ENCODE measurements around the gene KRT17.
A peak's percentile ranks its signal among the peaks of the same experiment; 100 is the strongest.
"Not testable (repeated sequence)": the region's sequence is repeated elsewhere in the genome, so short reads cannot be mapped to it uniquely, and the experiment has no call there.

KRT17 gene

DNA sequence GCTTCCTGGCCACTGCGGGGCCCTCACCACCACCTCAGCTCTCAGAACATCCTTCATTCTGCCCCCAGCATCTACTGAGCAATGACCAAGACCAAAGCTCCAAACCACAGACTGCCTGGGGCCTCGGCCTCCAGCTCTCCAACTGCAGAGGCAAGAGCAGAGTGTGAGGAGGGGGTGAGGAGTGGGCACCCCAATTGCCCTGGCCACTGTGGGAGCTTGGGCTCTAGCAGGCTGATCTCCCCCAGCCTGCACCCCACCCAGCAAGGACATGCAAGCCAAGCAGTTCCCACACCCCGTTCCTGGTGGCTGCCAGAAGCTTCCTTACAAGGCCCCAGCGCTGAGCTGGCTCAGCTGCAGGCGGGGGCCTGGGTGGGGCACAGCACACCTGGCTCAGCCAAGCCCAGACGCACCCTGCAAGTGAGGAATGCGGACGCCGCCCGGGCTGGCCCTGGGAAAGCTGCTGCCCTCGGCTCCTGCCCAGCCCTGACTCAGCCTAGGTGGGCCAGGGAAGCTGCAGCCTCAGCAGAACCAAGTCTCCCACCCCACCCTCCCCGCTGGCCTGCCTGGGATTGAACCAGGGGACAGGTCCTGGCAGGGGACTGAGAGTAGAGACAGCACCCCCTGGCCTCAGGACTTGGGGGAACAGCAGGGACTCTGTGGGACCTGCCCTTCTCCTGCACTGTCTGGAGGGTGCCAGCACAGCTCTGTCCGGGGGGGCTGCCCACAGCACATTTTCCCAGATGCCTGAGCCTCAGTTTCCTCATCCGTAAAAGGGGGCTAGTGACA, 29.7 kb upstream of the KRT17 start:
- DNase-seq: no peak

DNA sequence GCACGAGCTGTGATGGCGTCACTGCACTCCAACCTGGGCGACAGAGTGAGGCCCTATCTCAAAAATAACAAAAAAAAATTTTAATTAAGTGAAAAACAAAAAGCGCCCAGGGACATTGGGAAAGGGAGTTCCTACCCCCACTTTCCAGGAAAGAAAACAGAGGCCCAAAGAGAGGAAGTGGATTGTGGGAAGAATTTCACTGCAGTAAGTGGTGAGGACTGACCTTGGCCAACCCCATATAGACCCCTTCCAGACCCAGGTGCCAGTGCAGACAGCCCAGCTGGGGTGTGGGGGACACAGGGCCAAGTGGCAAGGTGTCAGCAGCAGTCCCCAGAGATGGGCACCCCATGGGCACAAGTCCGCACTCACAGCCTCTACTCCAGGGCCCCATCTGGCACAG, 29.0 kb upstream of the KRT17 start:
- no peak for DNase-seq

DNA sequence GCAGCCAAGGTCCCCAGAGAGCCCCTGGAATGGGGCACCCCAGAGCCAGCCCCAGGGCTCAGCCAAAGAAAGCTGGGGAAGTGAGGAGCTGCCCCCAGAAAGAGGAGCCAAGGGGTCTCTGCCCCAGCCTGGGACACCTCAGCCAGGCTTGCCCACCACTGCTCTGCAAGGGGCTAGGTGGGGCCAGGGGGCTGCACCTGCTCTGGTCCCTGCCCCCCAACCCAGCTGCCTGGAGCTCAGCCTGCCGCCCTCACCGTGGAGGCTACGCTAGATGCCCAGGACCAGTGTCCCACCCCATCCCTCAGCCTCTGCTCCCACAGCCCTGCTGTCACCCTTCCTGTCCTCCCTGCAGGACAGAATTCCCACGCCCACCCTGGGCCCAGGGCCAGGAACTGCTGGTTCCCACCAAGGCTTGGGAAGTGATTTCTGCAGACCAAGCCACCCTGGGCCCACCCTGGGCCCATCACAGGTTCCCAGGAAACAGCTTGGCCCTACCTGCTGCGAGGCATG, 28.1 kb upstream of the KRT17 start:
- no peak for DNase-seq

DNA sequence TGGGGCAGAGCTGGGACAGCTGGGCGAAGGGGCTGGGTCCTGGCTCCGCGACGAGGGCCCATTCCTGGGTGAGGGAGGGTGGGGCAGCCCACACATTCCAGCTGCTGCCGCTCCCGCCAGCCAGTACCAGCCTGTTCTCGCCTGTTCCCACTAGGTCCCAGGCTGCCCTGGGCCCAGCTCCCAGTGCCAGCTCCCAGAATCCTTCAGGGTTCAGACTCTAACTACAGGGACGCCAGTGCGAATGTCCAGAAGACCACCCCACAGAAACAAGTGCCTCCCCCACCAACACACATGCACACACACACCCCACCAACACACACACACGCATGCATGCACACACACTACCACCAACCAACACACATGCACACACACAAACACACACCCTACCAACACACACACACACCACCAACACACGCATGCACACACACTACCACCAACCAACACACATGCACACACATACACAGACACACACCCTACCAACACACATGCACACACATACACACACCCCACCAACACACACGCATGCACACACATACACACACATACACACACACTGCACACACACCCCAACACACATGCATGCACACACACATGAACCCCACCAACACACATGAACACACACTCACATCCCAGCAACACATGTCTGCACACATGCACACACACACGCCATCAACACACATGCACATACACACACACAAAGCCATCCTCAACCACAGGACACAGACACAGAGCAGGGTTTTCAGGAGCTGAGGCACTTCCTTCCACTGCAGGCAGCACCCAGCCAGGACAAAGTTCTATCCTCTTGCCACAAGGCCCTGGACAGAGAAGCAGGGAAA, 27.5 kb upstream of the KRT17 start:
- DNase-seq: no peak

DNA sequence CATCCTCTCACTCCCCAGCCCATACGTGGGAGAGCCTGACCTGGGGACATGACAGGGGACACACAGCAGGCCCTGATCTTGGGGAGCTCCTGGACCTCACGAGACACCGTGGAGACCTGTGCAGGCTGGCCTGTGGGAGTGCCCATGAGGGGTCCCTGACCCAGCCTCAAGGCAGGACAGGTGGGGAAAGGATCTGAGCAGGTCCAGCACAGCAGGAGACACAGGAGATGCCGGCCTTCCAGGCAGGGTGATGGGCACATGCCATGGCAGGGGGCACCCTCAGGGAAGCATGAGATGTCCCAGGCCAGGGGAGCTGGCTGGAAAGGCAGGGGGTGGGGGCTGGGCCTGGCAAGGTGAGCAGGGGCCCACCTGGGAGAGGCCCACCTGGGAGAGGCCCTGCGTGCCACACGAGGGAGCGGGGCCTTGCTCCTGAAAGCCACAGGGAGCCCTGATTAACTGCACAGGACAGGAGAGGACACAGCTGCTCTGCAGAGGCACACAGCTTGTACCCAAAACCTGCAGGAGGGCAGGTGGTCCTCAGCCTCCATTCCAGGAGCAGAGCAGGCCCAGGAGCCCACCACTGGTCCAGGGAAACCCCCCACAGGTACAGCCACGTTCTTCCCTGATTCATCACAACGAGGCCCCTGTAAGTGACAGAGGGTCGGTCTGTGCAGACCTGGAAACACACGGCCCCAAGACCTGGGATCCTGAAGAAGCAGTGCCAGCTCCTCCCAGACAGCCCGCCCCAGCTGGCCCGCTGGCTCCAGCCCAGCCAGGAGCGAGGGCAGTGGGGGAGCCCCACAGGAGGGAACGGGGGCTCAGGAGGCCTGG, 26.6 kb upstream of the KRT17 start:
- DNase-seq: no peak

DNA sequence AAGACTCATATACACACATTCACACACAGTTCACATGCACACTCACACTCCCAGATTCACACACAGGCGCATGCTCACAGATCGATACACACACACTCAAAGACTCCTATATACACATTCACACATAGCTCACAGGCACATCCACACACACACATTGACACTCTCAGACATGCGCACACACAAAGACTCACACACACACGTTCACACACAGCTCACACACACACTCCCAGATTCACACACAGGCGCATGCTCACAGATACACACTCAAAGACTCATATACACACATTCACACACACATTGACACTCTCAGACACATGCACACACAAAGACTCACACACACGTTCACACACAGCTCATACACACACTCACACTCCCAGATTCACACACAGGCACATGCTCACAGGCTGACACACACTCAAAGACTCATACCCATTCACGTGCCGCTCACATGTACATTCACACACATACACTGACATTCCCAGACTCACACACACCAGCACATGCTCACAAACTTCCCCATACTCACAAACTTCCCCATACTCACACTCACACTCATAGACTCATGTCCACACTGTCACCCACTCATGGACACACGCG, 25.6 kb upstream of the KRT17 start:
- DNase-seq: no peak

DNA sequence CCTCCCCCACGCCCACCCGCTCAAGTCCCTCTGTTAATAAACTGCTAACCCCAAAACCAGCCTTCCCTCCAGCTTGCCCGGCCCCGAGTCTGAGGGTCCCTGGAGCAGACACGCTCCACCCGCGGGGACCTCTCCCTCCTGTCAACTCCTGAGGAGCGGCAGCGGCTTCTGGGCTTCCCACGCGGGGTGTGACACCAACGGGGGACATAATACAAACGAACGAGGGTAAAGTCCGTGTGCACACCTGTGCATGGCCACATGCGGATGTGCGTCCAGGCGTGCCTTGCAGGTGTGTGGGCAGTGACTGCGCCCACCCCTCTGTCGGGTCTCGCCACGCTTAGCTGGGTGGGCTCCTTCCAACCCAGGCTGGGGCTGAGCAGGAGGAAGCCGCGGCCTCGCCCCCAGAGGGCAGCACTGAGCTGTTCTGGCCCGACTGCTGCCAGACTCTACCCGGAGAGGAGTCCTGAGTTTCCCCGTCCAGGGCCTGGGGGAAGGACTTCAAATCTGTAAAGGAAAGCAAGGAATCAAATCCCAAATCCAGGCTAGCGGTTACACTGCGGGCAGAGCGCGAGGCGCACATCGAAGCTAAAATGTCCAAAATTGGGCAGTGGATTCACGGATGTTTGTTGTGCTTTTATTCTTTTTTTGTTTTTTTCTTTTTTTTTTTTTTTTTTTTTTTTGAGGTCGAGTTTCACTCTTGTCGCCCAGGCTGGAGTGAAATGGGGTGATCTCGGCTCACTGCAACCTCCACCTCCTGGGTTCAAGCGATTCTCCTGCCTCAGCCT, 24.2 kb upstream of the KRT17 start:
- DNase-seq: peak; percentile 27

DNA sequence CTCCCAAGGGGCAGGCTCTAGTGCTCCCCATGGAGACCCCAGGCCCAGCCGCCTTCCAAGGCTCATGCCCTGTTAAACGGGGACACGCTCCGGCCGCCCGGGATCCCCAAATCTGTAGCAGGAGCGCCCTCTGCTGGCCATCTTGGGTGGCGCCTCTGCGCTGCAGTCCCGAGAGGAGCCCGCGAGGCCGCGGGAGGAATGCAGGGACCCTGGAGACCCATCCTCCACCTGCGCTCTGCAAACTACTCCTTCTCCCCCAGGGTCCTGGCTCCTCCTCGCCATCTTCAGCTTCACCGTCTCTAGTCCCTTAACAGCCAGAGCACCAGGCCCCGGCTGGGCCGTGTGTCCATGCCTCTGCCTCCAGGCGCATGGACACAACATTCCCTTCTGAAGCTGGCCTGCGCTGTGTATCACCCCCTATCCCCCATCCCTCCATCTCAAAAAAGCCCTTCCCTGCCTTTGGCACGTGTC, 23.6 kb upstream of the KRT17 start:
- DNase-seq: peak; percentile 47

DNA sequence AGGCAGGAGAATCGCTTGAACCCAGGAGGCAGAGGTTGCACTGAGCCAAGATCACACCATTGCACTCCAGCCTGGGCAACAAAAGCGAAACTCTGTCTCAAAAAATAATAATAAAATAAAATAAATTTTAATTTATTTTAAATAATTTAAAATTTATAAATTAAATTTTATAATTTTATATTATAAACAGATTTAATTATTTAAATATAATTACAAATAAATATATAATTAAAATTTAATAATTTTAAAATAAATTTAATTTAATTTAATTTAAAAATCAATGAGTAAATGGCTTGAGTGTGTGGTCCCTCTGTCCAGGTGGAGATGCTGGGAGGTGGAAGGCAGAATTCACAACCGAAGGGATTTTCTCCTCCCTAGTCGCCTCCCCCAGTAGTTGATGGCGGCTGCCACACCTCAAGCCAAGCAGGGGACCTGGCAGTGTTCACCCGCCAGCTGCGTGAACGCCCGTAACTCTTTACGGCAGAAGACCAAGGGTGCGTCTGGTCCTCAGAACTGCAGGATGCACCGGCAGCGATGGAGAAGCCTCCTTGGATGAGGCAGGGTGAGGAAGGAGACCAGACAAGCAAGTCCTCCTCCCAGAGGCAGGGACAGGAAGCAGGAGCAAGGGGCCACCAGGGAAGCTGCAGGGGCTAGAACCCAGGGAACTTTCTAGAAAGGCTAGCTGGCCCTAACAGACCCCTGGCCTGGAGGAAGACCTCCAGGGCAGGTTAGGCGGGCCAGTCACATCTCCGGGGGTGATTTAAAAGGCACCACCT, 22.9 kb upstream of the KRT17 start:
- DNase-seq: no peak

DNA sequence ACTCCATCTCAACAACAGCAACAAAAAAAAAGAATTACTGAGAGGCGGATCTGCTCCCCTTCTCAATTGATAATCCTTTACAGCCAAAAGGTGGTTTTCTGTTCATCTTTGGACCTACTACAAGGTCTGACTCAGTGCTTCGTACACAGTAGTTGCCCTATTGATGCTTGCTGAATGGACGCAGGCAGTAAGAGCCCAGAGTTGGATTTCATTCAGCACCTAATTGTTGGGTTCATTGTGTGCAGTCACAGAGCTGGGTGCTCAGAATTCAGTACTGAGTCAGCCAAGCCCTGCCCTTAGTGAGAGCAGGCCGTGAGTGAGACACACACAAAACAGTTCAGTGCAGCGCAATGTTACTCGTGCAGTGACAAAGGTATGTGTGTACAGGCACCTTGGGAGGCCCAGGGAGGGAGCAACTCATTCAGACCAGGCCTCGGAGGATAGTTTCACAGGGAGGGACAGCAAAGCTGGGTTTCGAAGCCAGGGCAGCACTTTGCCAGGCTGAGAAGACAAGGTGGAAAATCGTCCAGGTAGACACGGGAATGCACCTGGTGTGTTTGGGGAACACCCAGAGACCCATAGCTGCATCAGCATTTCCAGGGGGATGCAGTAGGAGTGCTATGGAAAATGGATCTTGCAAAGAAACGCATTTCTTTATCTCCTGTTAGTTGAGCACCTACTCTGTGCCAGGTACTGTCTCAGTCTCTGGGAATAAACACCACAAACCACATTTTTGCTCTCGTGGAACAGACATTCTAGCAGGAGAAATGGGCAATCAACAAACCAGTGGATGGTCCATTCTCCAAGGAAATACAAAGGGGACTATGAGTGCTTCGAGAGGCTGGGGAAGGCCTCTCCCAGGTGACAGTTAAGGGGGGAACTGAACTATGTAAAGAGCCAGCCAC, 18.1 kb upstream of the KRT17 start:
- DNase-seq: no peak

DNA sequence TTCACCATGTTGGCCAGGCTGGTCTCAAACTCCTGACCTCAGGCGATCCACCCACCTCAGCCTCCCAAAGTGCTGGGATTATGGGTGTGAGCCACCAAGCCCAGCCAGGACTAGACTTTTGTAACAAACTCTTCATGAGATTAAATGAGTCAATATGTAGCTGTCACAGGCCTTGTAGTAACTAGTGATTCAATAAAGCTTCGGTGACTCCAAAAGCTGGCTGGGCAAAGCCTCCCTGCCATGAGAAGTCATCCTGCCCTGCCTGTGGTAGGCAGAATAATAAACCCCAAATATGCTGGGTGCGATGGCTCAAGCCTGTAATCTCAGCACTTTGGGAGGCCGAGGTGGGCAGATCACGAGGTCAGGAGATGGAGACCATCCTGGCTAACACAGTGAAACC, 16.2 kb upstream of the KRT17 start:
- DNase-seq: not testable (repeated sequence)

DNA sequence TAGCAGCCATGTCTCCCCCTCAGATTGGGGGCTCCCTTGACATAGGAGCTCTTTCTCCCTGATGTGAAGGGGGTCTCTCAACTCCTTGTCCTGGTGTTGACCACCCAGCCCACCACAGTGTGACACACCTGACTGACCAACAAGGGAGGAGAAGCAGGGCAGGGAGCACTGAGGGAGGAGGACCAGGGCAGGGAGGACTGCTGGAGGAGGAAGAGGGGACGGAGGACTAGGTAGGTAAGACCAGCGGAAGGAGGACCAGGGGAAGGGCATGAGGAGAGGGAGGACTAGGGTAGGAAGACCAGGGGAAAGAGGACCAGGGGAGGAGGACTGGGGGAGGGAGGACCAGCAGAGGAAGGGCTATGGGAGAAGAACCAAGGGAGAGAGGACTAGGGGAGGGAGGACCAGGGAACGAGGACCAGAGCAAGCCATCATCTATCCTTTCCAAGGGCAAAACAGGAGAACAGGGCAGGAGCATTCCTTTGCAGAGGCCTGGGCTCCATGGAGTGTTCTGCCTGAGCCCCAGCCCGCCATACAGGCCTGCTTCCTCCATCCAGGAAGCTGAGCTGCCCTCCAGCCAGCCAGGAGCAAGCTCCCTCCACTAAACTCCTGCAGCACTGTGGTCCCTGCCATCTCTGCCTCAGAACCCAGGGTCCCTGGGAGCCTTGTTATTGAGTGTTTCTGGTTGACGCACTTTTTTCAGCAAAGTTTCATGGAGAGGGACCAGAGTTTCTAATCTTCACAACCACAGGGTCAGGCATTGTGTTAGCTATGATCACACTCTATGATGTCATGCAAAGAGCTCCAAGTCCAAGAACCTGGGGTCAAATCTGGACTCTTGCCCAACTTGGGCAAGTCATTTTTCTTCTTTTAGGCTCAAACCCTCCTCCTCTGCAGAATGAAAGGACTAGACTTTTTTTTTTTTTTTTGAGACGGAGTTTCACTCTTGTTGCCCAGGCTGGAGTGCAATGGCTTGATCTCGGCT, 15.4 kb upstream of the KRT17 start:
- DNase-seq: no peak

DNA sequence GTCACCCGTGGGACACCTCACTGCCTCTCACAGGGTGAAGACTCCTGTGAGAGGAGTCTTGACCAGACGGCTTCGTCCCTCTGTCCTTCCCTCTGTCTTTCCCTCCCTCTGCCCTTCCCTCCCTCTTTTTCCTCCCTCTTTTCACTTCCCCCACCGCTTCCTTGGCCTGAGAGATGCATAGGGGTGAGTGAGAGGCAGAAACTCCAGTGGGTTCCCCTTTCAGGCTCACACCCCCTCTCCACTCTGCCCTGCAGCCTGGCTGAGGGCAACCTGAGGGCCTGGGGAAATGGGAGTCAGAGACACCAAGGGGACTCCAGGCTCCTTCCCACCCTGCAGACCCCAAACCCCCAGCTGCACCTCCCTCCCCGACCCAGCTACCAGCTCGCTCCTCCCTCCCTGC, 14.6 kb upstream of the KRT17 start:
- DNase-seq: no peak

DNA sequence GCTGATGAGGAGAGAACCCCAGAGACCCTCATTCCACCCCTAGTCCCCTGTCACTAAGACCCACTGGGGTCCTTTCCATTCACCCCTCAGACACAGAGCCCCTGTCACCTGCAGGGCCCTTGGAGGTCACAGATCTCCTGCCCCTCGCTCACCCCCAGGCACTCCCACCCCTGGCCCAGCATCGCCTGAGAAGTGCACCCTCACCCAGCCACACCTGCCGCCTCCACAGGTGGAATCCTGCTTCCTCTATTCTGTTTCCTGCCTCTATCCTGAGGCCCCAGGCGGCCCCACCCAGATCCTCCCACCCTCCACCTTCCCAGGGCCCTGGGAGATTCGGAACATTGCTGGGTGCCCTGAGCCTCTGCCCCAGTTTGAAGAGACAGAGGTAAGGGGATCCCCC, 13.8 kb upstream of the KRT17 start:
- no peak for DNase-seq

DNA sequence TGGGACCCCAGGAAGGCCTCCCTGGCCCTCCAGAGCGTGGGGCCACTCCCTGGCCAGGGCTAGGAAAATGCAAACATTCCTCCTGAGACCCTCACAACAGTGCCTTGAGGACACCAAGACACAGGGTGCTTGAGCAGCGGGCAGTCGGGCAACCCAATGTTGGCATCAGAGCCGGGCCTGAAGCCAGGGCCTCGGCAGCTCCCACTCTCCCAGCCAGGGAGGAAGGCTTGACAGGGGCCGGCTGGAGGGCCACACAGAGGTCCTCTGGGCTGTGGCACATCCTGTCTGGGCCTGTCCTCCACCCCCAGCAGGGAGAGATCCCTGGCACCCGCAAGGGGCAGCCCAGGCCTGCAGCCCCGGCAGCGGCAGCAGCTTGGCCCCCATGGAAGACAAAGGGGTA, 12.3 kb upstream of the KRT17 start:
- no peak for DNase-seq

DNA sequence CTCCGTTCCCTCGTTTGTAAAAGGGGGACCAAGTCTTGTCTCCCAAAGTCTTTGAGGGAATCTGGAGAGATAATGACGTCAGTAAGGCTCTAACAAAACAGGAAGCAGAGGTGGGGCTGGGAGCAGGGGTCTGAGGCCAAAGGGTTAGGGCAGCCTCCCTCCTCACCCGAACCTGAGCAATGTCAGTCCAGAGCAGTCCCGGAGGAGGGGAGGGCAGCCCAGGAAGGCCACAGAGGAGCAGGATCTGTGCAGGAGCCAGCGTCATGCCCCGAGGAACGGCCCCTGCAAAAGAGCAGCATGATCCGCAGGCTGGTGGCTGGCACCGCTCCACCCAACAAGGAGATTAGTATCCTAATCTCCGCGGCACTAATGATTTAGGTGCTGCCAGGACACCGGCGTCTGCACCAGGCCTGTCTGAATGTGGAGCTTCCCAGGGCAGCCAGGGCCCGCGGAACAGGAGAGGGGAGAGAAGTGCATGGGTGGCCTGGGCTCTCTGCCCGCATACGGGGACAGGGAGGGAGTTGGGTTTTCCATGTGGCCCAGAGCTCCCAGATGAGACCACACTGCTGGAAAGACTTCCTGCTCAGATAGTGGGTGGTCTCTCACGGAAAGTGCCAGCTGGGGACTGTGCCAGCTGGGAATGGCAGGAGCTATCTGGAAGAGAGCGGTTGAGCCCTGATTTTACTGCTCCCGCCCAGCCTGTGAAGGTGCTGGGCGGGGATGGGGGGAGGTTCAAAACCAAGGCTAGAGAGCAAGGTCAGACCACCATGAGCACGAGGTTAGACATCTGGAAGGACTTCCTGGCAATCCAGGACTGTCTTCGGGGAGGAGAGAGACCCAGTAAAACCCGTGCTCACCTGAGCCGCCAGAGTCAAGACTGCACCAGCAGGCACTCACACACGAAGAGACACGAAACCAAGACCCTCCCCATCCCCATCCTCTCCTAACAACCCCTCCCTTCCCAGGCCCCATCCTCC, 11.0 kb upstream of the KRT17 start:
- no peak for DNase-seq

DNA sequence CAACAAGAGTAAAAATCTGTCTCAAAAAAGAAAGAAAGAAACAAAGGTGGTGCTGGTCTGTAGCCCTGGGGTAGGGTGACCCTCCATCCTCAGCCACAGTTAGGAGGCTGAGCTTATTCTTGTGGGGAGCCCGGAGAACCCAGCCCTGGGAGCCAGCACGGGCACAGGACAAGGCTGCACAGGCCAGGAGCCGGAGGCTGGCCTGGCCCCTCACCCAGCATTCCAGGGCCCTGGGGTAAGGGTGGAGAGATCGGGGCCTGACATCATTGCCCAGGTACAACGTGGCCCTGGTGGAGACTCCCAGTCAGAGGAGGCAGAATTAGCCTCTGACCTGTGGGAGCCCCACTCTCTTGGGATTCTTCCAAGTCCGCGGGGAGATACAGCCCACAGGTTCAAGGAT, 10.3 kb upstream of the KRT17 start:
- DNase-seq: no peak
